ENCODE measurements around the gene SLC25A28. TPM values are rescaled to one million over a fixed set of nuclear protein-coding genes. Genes with fewer than 3 reads are reported as not detected.

Gene SLC25A28
- polyA plus RNA-seq, 2 donors = 50.1 to 61.4 TPM

DNA sequence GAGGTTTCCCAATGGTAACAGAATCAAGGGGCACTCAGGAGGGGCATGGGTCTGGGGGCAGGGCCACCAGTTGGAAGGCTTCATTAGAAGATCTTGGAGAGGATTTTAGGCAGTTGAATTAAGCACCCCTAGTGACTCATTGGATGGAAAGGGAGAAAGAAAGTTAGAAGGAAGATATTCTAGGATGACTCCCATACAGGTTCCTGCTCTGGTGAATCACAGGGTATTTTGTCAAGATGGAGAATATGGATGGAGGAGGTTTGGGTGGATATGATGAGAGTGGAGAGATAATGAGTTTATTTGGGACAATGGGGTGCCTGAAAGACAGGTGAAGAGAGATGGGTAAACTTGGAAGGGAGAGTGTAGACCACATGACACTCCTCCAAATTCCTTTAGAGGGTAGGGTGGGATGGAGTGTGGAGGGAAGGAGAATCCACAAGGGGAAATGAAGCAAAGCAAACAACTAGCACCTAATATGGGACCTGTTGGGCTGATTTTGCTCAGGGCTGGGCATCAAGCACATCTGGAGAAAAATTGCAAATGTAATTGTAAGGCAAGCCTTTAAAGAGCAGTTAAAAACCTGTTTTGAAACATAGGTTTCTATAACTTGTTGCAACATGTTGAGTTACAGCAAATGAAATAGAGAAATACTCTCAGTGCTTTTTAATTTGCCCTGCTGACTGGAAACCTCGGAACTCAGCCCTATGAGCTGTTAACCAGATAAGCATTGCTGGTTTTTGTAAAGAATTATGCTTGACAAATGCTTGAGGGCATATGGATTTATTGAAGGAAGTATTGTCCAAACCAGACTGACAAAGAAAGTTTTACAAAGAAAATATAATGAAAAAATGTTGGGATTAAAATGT, 36.2 kb upstream of the SLC25A28 start:
- Histone ChIP-seq H3K27me3 (ENCODE audit: control insufficient read depth in 1 of 2, insufficient read depth in 2 of 2, low read length in 2 of 2) (no peaks in the 10 kb centered on the region), H3K27ac (ENCODE audit: low read depth in 2 of 2, low read length in 1 of 2) (peak overlapping the region; percentile 78 to 89), H3K4me1 (ENCODE audit: control insufficient read depth in 2 of 2, insufficient read depth in 2 of 2, low read length in 1 of 2) (peaks cover 0 to 2% of the 10 kb centered on the region in 2 donors), H3K4me3 (ENCODE audit: low read depth in 1 of 2, low read length in 2 of 2) (no peak overlapping the region), H3K9me3 (ENCODE audit: control insufficient read depth in 2 of 2, insufficient read depth in 1 of 2, low read depth in 1 of 2, low read length in 1 of 2) (no peaks in the 10 kb centered on the region), H3K36me3 (ENCODE audit: control insufficient read depth in 2 of 2, insufficient read depth in 2 of 2, low read length in 1 of 2) (no peaks in the 10 kb centered on the region)
- WGBS, 2 donors = 0 to 27% methylated on average over 1 of the region's 1 CpG

DNA sequence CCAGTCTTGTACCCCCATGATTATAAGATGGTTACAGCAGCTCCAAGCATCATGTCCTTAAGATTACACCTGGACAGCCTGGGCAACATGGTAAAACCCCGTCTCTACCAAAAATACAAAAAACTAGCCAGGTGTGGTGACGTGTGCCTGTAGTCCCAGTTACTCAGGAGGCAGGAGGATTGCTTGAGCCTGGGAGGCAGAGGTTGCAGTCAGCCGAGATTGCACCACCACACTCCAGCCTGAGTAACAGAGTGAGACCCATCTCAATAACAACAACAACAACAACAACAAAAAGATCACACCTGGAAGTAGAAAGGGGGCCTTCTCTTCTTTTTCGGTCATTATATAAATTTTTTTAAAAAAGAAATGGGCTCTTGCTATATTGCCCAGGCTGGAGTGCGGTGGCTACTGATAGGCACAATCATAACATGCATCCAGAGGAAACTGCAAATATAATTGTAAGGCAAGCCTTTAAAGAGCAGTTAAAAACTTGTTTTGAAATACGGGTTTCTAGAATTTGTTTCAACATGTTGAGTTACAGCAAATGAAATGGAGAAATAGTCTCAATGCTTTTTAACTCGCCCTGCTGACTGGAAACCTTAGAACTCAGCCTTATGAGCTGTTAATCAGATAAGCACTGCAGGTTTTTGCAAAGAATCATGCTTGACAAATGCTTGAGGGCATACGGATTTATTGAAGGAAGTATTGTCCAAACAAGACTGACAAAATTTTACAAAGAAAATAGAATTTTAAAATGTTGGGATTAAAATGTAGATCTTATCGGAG, 34.3 kb upstream of the SLC25A28 start:
- Histone ChIP-seq H3K27ac (ENCODE audit: low read depth in 2 of 2, low read length in 1 of 2) (peak overlapping the region; percentile 72 to 76), H3K9me3 (ENCODE audit: control insufficient read depth in 2 of 2, insufficient read depth in 1 of 2, low read depth in 1 of 2, low read length in 1 of 2) (no peaks in the 10 kb centered on the region), H3K4me3 (ENCODE audit: low read depth in 1 of 2, low read length in 2 of 2) (no peak overlapping the region), H3K36me3 (ENCODE audit: control insufficient read depth in 2 of 2, insufficient read depth in 2 of 2, low read length in 1 of 2) (no peaks in the 10 kb centered on the region), H3K27me3 (ENCODE audit: control insufficient read depth in 1 of 2, insufficient read depth in 2 of 2, low read length in 2 of 2) (no peaks in the 10 kb centered on the region), H3K4me1 (ENCODE audit: control insufficient read depth in 2 of 2, insufficient read depth in 2 of 2, low read length in 1 of 2) (peaks cover 0 to 2% of the 10 kb centered on the region in 2 donors)
- 49 to 74% methylated on average over 9 of the region's 9 CpGs for WGBS, 2 donors

DNA sequence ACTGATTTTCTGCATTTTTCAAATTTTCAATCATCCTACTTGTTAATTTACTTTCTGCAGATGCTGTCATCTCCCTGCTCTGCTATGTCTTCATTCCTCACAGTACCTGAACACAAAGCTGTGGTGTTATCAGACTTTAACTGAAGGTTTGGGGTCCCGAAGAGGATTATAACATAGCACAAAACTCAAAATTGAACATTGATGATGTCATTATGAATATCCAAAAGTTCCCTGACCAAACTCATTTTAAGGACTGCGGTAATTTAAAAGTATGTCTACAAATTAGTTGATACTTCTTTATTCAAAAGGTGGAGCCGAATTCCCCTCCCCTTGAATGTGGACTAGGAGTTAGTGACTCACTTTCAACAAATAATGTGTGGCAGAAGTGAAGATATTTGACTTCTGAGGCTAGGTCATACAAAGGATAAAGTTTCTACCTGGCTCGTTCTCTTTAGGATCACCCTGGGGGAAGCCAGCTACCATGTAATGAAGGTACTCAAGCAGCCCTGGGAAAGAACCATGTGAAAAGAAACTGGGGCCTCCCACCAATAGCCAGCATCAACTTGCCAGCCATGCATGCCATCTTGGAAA, 32.7 kb upstream of the SLC25A28 start:
- Histone ChIP-seq H3K27ac (ENCODE audit: low read depth in 2 of 2, low read length in 1 of 2) (peak overlapping the region in 1 of 2 donors; percentile 15), H3K9me3 (ENCODE audit: control insufficient read depth in 2 of 2, insufficient read depth in 1 of 2, low read depth in 1 of 2, low read length in 1 of 2) (no peaks in the 10 kb centered on the region), H3K36me3 (ENCODE audit: control insufficient read depth in 2 of 2, insufficient read depth in 2 of 2, low read length in 1 of 2) (no peaks in the 10 kb centered on the region), H3K27me3 (ENCODE audit: control insufficient read depth in 1 of 2, insufficient read depth in 2 of 2, low read length in 2 of 2) (no peaks in the 10 kb centered on the region), H3K4me1 (ENCODE audit: control insufficient read depth in 2 of 2, insufficient read depth in 2 of 2, low read length in 1 of 2) (no peaks in the 10 kb centered on the region), H3K4me3 (ENCODE audit: low read depth in 1 of 2, low read length in 2 of 2) (no peak overlapping the region)
- 59 to 64% methylated on average over 4 of the region's 4 CpGs for WGBS, 2 donors

DNA sequence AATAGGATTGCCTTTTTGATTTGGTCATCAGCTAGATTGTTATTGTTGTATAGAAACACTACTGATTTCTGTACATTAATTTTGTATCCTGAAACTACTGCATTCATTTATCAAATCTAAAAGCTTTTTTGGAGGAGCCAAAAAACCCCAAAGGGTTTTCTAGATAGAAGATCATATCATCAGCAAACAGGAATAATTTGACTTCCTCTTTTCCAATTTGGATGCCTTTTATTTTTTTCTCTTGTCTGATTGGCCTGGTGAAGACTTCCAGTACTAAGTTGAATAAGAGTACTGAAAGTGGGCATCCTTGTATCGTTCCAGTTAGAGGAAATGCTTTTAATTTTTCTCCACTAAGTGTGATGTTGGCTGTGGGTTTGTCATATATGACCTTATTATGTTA, 28.5 kb upstream of the SLC25A28 start:
- H3K9me3 ChIP-seq (ENCODE audit: control insufficient read depth in 2 of 2, insufficient read depth in 1 of 2, low read depth in 1 of 2, low read length in 1 of 2) = no peaks in the 10 kb centered on the region
- H3K4me3 ChIP-seq (ENCODE audit: low read depth in 1 of 2, low read length in 2 of 2) = no peak overlapping the region
- WGBS, 2 donors = 0 to 24% methylated on average over 1 of the region's 1 CpG
- H3K27ac ChIP-seq (ENCODE audit: low read depth in 2 of 2, low read length in 1 of 2) = no peak overlapping the region
- no peaks in the 10 kb centered on the region for H3K27me3 ChIP-seq (ENCODE audit: control insufficient read depth in 1 of 2, insufficient read depth in 2 of 2, low read length in 2 of 2)
- H3K4me1 ChIP-seq (ENCODE audit: control insufficient read depth in 2 of 2, insufficient read depth in 2 of 2, low read length in 1 of 2) = no peaks in the 10 kb centered on the region
- no peaks in the 10 kb centered on the region for H3K36me3 ChIP-seq (ENCODE audit: control insufficient read depth in 2 of 2, insufficient read depth in 2 of 2, low read length in 1 of 2)

DNA sequence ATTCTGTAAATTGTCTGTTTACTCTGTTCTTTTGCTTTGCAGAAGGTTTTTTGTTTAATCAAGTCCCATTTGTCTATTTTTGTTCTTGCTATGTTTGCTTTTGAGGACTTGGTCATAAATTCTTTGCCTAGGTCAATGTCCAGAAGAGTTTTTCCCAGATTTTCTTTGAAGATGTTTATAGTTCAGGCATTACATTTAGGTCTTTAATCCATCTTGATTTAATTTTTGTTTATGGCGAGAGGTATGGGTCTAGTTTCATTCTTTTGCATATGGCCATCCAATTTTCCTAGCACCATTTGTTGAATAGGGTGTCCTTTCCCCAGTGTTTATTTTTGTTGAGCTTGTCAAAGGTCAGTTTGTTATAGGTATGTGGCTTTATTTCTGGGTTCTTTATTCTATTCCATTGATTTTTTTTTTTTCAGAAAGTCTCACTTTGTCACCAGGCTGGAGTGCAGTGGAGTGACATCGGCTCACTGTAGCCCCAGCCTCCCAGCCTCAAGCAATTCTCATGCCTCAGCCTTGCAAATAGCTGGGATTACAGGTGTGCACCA, 27.4 kb upstream of the SLC25A28 start:
- no peaks in the 10 kb centered on the region for H3K9me3 ChIP-seq (ENCODE audit: control insufficient read depth in 2 of 2, insufficient read depth in 1 of 2, low read depth in 1 of 2, low read length in 1 of 2)
- 78 to 92% methylated on average over 2 of the region's 2 CpGs for WGBS, 2 donors
- H3K27ac ChIP-seq (ENCODE audit: low read depth in 2 of 2, low read length in 1 of 2) = no peak overlapping the region
- H3K27me3 ChIP-seq (ENCODE audit: control insufficient read depth in 1 of 2, insufficient read depth in 2 of 2, low read length in 2 of 2) = no peaks in the 10 kb centered on the region
- no peaks in the 10 kb centered on the region for H3K36me3 ChIP-seq (ENCODE audit: control insufficient read depth in 2 of 2, insufficient read depth in 2 of 2, low read length in 1 of 2)
- H3K4me1 ChIP-seq (ENCODE audit: control insufficient read depth in 2 of 2, insufficient read depth in 2 of 2, low read length in 1 of 2) = no peaks in the 10 kb centered on the region
- no peak overlapping the region for H3K4me3 ChIP-seq (ENCODE audit: low read depth in 1 of 2, low read length in 2 of 2)

DNA sequence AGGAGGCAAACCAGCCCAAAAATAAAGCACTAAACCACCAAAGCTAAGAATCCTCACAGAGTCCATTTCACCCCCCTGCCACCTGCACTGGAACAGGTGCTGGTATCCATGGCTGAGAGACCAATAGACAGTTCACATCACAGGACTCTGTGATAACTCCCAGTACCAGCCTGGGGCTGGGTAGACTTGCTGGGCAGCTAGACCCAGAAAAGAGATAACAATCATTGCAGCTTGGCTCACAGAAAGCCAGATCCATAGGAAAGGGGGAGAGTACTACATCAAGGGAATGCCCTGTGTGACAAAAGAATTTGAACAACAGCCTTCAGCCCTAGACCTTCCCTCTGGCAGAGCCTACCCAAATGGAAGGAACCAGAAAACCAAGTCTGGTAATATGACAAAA, 13.6 kb upstream of the SLC25A28 start:
- Histone ChIP-seq H3K4me3 (ENCODE audit: low read depth in 1 of 2, low read length in 2 of 2) (no peak overlapping the region), H3K9me3 (ENCODE audit: control insufficient read depth in 2 of 2, insufficient read depth in 1 of 2, low read depth in 1 of 2, low read length in 1 of 2) (no peaks in the 10 kb centered on the region), H3K27me3 (ENCODE audit: control insufficient read depth in 1 of 2, insufficient read depth in 2 of 2, low read length in 2 of 2) (no peaks in the 10 kb centered on the region), H3K4me1 (ENCODE audit: control insufficient read depth in 2 of 2, insufficient read depth in 2 of 2, low read length in 1 of 2) (no peaks in the 10 kb centered on the region), H3K27ac (ENCODE audit: low read depth in 2 of 2, low read length in 1 of 2) (no peak overlapping the region), H3K36me3 (ENCODE audit: control insufficient read depth in 2 of 2, insufficient read depth in 2 of 2, low read length in 1 of 2) (no peaks in the 10 kb centered on the region)

DNA sequence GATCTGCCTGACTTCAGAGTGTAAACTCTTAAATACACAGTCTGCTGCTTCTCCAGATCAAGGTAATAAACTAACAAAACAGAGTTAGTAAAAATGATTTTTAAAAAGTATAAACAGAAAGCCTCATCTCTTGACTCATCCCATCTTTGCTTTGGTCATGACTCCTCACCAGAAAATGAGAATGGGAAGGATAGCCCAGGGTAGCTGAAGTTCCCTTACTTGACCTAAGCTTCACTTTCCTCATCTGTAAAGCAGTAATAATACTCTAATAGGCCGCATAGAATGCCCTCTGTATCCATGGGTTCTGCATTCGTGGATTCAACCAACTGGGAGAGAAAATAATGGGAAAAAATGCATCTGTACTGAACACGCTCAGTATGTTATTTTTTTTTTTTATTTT, 11.3 kb upstream of the SLC25A28 start:
- Histone ChIP-seq H3K27ac (ENCODE audit: low read depth in 2 of 2, low read length in 1 of 2) (no peak overlapping the region), H3K4me1 (ENCODE audit: control insufficient read depth in 2 of 2, insufficient read depth in 2 of 2, low read length in 1 of 2) (no peaks in the 10 kb centered on the region), H3K9me3 (ENCODE audit: control insufficient read depth in 2 of 2, insufficient read depth in 1 of 2, low read depth in 1 of 2, low read length in 1 of 2) (no peaks in the 10 kb centered on the region), H3K4me3 (ENCODE audit: low read depth in 1 of 2, low read length in 2 of 2) (no peak overlapping the region), H3K36me3 (ENCODE audit: control insufficient read depth in 2 of 2, insufficient read depth in 2 of 2, low read length in 1 of 2) (no peaks in the 10 kb centered on the region), H3K27me3 (ENCODE audit: control insufficient read depth in 1 of 2, insufficient read depth in 2 of 2, low read length in 2 of 2) (no peaks in the 10 kb centered on the region)
- WGBS, 2 donors = 86 to 93% methylated on average over 3 of the region's 3 CpGs

DNA sequence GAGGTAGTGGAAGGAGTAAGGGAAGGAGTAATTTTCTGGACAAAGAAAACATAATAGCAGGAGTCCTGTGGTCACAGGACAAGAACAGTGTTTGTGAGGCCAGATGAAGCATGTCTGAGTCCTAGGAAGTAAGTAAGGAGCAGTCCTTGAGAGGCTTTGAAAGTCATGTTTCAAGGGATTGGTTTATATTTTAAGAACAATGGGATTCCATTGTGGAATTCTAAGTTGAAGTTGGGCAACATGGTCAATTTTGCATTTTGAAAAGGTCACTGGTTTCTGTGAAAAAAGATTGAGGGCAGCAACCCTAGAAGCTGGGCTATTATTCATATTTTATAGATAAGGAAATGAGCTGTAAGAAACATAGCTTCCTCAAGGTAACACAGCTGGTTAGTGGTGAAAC, 10.8 kb upstream of the SLC25A28 start:
- H3K27ac ChIP-seq (ENCODE audit: low read depth in 2 of 2, low read length in 1 of 2) = no peak overlapping the region
- no peaks in the 10 kb centered on the region for H3K9me3 ChIP-seq (ENCODE audit: control insufficient read depth in 2 of 2, insufficient read depth in 1 of 2, low read depth in 1 of 2, low read length in 1 of 2)
- no peaks in the 10 kb centered on the region for H3K36me3 ChIP-seq (ENCODE audit: control insufficient read depth in 2 of 2, insufficient read depth in 2 of 2, low read length in 1 of 2)

DNA sequence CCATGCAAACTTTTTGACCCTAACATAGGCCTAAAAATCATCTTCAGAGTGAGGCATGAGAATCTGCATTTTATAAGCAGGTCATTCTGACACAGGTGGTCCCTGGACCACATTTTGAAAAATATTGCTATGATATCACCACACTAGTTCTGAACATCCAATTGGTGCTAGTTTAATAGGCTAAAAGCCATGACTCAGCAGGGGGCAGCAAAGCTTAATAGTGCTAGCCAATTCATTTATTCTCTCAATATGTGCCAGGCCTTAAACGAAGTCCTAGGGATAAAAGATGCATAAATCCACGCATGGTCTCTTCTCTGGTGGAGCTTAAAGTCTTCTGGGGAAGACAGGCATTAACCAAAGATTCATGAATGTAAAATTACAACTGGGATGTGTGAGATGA, 10.2 kb upstream of the SLC25A28 start:
- Histone ChIP-seq H3K4me1 (ENCODE audit: control insufficient read depth in 2 of 2, insufficient read depth in 2 of 2, low read length in 1 of 2) (no peaks in the 10 kb centered on the region), H3K27ac (ENCODE audit: low read depth in 2 of 2, low read length in 1 of 2) (no peak overlapping the region), H3K9me3 (ENCODE audit: control insufficient read depth in 2 of 2, insufficient read depth in 1 of 2, low read depth in 1 of 2, low read length in 1 of 2) (no peaks in the 10 kb centered on the region), H3K36me3 (ENCODE audit: control insufficient read depth in 2 of 2, insufficient read depth in 2 of 2, low read length in 1 of 2) (no peaks in the 10 kb centered on the region), H3K4me3 (ENCODE audit: low read depth in 1 of 2, low read length in 2 of 2) (no peak overlapping the region), H3K27me3 (ENCODE audit: control insufficient read depth in 1 of 2, insufficient read depth in 2 of 2, low read length in 2 of 2) (no peaks in the 10 kb centered on the region)
- 20 to 34% methylated on average over 2 of the region's 2 CpGs for WGBS, 2 donors

More for the DNA sequence above, 10.8 kb upstream of the SLC25A28 start:
- Histone ChIP-seq H3K4me3 (ENCODE audit: low read depth in 1 of 2, low read length in 2 of 2) (no peak overlapping the region), H3K27me3 (ENCODE audit: control insufficient read depth in 1 of 2, insufficient read depth in 2 of 2, low read length in 2 of 2) (no peaks in the 10 kb centered on the region), H3K4me1 (ENCODE audit: control insufficient read depth in 2 of 2, insufficient read depth in 2 of 2, low read length in 1 of 2) (no peaks in the 10 kb centered on the region)
